ENCODE results near the gene TUBG2.
A peak's percentile ranks its signal among the peaks of the same experiment; 100 is the strongest.
"Not testable (repeated sequence)": the region's sequence is repeated elsewhere in the genome, so short reads cannot be mapped to it uniquely, and the experiment has no call there.

The TUBG2 gene

DNA sequence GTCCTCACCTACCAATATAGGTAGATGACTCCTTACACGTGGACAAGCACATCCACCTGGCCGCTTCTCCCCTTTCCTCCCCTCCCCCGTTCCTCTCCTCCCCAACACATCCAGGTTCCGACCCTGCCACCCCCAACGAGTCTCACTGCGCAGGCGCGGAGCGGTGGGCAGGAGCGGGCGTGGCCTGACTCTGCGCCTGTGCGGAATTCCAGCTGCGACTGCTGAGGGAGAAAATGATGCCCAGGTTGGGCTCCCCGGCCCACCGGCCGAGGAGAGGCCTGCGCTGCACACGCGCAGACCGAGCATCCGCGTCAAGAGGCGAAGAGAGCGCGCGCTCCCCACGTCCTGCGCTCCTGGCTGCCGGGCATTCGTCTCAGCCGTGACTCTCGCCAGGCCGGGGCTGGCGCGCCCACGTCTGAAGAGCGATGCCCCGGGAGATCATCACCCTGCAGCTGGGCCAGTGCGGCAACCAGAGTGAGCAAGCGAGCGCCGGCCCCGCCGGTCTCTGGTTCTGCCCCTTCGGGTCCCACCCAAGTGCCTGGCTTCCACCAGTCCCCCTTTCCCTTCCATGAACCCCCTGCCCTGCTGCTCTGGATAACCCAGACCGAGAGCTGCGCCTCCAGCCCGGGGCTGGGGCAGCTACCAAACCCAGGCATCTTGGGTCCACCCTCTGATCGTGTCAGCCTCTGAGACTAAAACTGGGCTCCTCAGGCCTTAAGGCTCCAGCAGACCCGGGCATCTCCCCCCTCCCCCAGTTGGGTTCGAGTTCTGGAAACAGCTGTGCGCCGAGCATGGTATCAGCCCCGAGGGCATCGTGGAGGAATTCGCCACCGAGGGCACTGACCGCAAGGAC is at the start of gene TUBG2:
Gene TUBG2, plus strand, starts transcription at position 206 of the 853 bp plus-strand sequence. Its CDS starts 220 bp downstream, at position 426.
- DNase-seq = peak; percentile 94

GRCh38 chr17:42609814-42610801 is 49.0 kb upstream of the TUBG2 start:
- peak; percentile 41 for DNase-seq

DNA sequence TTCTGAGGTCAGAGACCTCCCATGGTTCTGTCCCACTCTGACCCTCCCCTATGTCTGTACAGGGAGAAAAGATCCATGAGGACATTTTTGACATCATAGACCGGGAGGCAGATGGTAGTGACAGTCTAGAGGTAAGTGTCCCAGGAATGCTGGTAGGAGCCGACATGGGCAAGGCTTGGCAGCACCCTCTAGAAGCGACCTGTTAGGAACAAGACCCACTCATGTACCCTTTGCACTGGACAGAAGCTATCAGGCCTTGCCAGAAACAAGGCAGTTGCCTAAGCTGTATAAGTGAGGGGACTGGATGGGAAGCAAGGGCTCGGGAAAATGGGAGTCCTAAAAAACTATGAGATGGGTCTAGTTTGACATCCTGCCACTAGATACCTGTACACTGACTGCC is 47.1 kb upstream of the TUBG2 start:
- DNase-seq = no peak

DNA sequence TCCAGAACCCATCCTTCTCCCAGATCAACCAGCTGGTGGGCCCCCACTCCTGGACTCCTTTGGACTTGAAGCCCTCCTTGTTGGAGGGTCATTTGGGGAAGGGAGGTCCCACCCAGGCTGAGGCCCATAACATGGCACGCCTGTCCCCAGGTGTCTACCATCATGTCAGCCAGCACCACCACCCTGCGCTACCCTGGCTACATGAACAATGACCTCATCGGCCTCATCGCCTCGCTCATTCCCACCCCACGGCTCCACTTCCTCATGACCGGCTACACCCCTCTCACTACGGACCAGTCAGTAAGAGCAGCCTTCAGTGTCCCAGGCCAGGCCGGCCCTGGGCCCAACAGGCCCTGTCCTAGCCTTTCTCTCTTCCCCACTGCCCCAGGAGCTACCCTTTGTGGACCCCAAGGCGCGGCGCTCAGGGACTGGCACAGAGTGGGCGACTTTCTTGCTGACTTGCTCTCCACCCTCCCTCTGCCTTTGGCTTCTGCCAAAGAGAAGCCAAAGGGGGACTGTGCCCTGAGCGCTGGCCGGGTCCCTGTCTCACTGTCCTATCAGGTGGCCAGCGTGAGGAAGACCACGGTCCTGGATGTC is 45.3 kb upstream of the TUBG2 start:
- no peak for DNase-seq

DNA sequence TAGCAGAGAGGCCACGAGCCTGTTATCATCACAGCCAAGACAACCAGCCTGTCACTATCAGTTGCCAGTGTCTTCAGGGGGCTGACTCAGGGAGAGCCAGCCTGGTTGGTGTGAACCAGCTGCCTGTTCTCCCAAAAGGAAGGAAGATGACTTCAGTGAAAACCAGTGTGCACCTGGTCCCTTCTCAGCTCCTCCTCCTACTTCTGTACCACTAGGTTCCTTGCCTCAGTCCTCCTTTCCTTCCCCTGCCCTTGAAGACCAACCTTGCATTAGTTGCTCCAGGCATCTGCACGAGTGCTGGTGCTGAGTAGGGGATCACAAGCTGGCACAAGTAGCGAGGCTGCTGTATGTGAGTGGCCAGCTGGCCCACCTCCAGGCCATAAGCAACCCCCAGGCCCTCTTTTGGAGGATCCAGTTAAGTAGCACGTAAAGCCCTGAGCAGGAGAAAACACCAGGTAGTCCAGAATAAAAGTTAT is 41.1 kb upstream of the TUBG2 start:
- no peak for DNase-seq

- peak; percentile 63 for DNase-seq
These were observed 40.5 kb upstream of the TUBG2 start for GRCh38 chr17:42618442-42619150.

DNA sequence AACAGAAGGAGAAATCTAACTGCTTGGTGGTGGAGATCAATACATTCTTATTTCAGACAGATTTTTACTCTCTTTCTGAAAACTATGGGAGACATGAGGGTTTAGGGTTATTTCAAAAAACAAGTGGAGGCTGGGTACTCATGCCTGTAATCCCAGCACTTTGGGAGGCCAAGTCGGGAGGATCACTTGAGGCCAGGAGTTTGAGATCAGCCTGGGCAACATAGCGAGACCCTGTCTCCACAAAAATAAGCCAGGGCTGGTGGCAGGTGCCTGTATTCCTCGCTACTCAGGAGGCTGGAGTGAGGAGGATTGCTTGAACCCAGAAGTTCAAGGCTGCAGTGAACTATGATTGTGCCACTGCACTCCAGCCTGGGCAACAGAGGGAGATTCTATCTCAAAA is 37.1 kb upstream of the TUBG2 start:
- DNase-seq = not testable (repeated sequence)

DNA sequence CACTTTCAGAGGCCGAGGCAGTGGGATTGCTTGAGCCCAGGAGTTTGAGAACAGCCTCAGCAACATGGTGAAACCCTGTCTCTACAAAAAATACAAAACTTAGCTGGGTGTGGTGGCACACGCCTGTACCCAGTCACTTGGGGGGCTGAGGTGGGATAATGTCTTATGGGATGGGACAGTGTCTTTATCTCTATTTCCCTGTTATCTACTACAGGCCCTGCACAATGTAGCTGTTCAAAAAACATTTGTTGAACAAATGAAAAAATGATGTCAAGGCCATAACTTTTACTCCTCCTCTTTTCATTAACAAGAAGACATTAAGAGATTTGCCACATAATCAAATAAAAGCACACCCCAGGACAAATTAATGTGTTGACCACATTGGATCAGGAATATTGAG is 35.8 kb upstream of the TUBG2 start:
- no peak for DNase-seq

DNA sequence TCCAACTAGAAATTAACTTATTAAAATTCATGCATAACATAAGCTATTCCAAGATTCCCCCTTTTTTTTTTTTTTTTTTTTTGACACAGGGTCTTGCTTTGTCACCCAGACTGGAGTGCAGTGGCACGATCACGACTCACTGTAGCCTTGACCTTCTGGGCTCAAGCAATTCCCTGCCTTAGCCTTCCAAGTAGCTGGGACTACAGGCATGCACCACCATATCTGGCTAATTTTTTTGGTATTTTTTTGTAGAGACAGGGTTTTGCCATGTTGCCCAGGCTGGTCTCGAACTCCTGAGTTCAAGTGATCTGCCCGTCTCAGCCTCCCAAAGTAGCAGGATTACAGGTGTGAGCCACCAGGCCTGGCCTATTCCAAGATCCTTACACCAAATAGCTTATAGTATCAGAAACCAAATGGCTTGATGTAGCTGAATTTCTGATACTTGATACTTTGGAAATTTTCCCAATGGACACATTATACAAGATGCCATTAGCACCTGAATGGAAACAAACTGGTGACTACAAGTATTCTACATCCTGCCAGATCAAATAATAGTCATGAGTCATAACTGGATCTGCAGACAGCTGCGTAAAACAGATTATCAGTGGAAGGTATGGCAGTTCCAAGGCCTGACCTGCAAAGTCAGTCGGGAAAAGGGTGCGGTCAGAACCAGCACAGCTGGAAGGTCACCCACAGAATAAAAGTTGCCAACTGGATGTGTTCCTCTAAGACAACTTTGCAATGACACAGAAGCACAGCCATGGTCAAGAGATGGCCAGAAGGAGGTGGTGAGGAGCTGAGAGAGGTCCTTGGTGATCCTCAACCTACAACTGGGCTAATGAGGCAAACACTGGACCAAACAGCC is 35.1 kb upstream of the TUBG2 start:
- DNase-seq = no peak

- not testable (repeated sequence) for DNase-seq
These were observed 31.9 kb upstream of the TUBG2 start for GRCh38 chr17:42627032-42627764.

- no peak for DNase-seq
These were observed 29.6 kb upstream of the TUBG2 start for GRCh38 chr17:42629411-42630009.

GRCh38 chr17:42632949-42633444 is 26.1 kb upstream of the TUBG2 start:
- no peak for DNase-seq

DNA sequence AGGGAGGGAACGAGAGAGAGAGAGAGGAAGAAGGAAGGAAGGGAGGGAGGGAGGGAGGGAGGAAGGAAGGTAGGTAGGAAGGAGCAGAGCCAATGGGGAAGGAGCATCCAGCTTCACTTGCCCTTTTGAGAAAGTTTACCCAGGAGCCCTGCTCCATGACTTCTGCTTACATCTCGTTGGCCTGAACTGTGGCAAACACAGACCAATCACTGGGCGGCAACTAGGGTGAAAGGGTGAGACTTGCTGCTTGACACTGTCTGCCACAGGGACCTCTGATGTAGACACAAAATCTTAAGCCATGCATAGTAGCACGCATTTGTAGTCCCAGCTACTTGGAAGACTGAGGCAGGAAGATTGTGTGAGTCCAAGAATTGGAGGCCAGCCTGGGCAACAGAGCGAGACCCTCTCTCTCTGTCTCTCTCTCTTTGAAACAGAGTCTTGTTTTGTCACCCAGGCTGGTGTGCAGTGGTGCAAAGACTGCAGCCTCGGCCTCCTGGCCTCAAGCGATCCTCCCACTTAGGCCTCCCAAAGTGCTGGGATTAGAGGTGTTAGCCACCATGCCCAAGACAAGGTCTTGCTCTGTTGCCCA is 19.5 kb upstream of the TUBG2 start:
- no peak for DNase-seq

DNA sequence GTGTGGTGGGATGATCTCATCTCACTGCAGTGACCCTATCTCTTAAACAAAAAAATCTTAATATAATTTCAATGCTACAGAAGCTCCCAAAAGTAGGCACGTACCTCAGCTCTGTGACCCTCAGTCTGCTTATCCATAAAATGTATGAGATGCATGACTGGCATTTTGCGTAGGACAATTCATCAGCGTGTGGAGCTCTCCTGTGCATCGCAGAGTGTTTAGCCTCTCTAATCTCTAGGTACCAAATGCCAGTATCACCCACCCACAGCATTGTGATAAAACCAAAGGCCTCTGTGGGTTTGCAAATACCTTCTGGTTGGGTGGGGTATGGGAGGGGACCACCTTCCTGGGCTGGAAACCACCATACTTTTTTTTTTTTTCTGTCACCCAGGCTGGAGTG is 19.0 kb upstream of the TUBG2 start:
- no peak for DNase-seq

DNA sequence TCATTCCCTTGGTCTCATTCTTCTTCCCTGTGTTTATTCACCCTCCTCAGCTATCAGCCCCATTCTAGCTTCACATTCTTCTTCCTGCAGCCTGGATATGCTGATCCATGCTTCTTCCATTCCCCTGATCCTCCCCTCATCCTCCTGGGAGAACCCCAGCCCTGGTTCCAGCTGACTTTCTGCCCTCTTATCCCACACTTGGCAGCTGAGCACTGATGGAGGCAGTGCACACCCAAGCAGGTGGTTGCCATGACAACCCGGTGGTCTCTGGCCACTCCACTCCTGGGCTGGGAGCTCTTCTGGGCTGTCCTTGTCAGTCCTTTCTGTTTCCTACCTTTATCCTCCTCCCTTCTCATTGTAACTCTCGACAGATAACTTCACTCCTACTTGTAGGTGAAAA is 16.7 kb upstream of the TUBG2 start:
- DNase-seq = no peak

- DNase-seq = no peak
These were observed 11.3 kb upstream of the TUBG2 start for GRCh38 chr17:42647778-42648177.

DNA sequence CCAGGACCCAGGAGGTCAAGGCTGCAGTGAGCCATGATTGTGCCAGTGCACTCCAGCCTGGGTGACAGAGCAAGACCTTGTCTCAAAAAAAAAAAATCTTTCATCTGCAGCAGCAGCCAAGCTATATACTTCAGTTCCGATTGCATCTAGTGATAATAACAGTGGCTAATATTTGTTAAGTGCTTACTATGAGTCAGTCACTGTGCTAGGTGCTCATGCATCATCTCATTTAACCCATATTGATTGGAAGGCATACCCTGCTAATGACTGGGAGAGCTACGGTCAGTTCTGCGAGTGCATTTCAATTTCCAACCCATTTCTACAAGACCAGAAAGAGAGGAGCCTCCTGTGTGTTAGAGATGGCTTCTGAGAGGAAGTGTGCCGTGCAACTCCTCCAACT is 7.7 kb upstream of the TUBG2 start:
- no peak for DNase-seq

- DNase-seq = peak; percentile 84
These were observed 5.6 kb upstream of the TUBG2 start for GRCh38 chr17:42653179-42654124.
